Measurements from ENCODE around the gene ARHGAP15.

GRCh38 chr2:143458258-143459190 is 329.3 kb downstream of the ARHGAP15 start:
- TF ChIP-seq JUNB (IDR thresholded peaks at IDR 0.05; ENCODE audit: unreplicated experiment) (no peak), CTCF (conservative IDR thresholded peaks at IDR 0.05; ENCODE audit: low read depth in 2 of 2) (no peak)

All from GM23338 (cell line).